Brain microvascular endothelial cell (primary cell): ENCODE measurements around the gene GCNT3.

Source experiments
- DNase-seq: peaks from one replicate; pipeline ENCODE4 v3.0.0-alpha.2; 2020
- H3K27ac ChIP-seq: fragments of 250-450 bp; sonication (Bioruptor Pico); 2 replicates; pipeline ENCODE4 v1.5.1; 2020; ENCODE audit warnings: mild to moderate bottlenecking, moderate library complexity
- H3K27me3 ChIP-seq: fragments of 250-450 bp; sonication (Bioruptor Pico); replicated peaks from 2 replicates; pipeline ENCODE4 v1.5.1; 2020; ENCODE audit warnings: mild to moderate bottlenecking
- H3K36me3 ChIP-seq: fragments of 250-450 bp; sonication (Bioruptor Pico); replicated peaks from 2 replicates; pipeline ENCODE4 v1.5.1; 2020; ENCODE audit warnings: mild to moderate bottlenecking
- H3K4me3 ChIP-seq: 2 replicates; pipeline ENCODE4 v1.5.1; 2011; ENCODE audit warnings: low read depth, mild to moderate bottlenecking, control low read depth, low read length, moderate library complexity
- in situ Hi-C: cut with HindIII; loops from 2 replicates; pipeline ENCODE4 v1.10.0; 2017; ENCODE audit warnings: low sequenced_read_pairs, low pct_ligation_motif_present
- TF ChIP-seq, protein P1 (sequence below): IDR thresholded peaks from 2 replicates; pipeline ENCODE4 v1.5.1; 2011; ENCODE audit warnings: low read depth, mild to moderate bottlenecking, moderate library complexity, low read length, control low read depth, inconsistent platforms; ENCODE audit errors: missing control alignments

The GCNT3 gene

DNA sequence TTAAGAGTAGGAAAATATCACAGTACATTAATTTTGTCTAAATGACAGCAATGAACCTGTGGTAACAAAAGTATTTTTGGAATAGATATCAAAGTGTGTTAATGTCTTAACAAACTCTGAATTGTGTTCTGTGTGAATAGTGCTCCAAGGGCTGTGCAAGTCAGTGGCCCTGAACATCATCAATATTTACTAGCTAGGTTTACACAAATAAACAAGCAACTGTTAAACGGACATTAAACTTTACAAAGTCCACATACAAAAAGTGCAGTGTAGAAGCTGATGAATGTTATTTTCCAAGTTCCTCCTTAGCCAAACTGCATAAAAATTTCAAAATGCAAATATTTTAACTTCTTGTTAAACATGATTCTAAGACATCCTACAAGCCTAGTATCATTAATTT lies 47.8 kb downstream of the GCNT3 start:
- no peaks in the 10 kb centered on the region for H3K27me3 ChIP-seq
- in situ Hi-C loops: no loop called here
- TF ChIP-seq, protein P1, sequence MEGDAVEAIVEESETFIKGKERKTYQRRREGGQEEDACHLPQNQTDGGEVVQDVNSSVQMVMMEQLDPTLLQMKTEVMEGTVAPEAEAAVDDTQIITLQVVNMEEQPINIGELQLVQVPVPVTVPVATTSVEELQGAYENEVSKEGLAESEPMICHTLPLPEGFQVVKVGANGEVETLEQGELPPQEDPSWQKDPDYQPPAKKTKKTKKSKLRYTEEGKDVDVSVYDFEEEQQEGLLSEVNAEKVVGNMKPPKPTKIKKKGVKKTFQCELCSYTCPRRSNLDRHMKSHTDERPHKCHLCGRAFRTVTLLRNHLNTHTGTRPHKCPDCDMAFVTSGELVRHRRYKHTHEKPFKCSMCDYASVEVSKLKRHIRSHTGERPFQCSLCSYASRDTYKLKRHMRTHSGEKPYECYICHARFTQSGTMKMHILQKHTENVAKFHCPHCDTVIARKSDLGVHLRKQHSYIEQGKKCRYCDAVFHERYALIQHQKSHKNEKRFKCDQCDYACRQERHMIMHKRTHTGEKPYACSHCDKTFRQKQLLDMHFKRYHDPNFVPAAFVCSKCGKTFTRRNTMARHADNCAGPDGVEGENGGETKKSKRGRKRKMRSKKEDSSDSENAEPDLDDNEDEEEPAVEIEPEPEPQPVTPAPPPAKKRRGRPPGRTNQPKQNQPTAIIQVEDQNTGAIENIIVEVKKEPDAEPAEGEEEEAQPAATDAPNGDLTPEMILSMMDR: no peak
- peaks cover 20% of the 10 kb centered on the region for H3K36me3 ChIP-seq
- no peak for DNase-seq
- no peak overlapping the region for H3K4me3 ChIP-seq
- H3K27ac ChIP-seq: no peak overlapping the region

DNA sequence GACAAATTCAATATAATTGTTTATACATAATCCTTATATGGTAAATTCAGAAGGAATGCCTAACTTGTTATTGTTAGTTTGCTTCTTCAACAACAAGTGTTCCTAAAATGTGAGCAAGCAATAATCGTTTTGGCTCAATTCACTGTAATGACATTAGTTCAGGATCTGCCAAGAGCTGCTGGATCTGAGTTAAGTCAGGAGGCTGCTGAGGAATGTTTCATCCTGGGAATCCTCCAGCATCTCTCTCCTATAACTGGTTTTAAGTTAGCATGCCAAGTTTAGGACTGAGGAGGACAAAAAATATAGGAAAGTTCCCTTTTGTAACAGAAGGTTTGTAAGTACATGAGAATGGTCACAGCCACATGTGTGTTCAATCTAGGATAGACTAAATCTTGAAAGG lies 50.7 kb downstream of the GCNT3 start:
- in situ Hi-C loops: no loop called here
- no peaks in the 10 kb centered on the region for H3K27me3 ChIP-seq
- H3K4me3 ChIP-seq: no peak overlapping the region
- DNase-seq: no peak
- H3K36me3 ChIP-seq: peaks cover 34% of the 10 kb centered on the region
- TF ChIP-seq, protein P1: no peak
- H3K27ac ChIP-seq: no peak overlapping the region

DNA sequence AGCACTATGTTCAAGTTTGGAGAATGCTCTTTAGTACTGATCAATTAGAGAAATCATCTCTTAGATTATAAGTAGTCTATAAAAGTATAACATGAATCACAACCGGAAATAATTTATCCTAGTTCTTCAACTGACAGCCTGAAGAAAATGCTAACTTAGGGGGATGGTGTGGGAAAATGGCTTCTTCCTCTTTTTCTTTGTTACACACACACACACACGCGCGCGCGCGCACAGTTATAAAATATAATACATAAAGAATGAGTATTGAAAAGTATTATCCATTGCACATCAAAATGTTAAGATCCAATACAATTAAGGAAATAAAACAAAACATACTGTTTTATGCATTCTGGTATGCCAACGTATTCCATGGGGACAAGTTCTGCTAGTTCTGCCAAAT lies 57.0 kb downstream of the GCNT3 start:
- in situ Hi-C loops: no loop called here
- peaks cover 47% of the 10 kb centered on the region for H3K36me3 ChIP-seq
- H3K27ac ChIP-seq: no peak overlapping the region
- no peak overlapping the region for H3K4me3 ChIP-seq
- TF ChIP-seq, protein P1: no peak
- no peak for DNase-seq
- no peaks in the 10 kb centered on the region for H3K27me3 ChIP-seq
